ENCODE data around the gene OS9.

DNA sequence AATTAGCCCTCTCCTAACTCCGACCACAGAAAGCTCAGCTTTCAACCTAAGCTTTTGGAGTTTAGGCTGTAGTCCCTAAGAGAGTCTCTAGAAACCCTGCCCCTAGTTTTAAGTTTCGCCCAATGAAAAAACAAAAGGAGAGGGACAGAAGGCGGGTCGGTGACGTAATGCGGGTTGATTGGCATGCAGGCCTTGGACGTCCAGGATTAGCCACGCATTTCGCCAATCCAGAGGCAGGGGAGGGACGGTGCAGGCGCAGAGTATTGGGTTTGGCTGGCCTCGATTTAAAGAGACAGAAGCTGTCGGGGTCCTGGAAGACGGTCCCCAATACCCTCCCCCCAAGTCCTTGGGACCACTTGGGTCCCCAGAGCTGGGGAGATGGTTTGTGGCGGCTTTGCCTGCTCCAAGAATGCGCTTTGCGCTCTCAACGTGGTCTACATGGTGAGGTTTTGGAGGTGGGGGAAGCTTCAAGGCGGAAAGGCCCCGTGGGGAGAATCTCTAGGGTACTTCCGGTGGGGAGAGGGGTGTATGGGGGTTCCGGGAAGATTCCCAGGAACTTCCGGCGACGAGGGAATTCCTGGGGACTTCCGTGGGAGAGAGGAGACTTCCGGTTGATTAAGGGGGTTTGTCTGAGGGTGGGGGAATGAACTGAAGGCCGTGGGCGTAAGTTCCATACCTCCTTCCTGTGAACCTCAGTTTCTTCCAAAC lies 51.0 kb downstream of the OS9 start, which contains the start of gene TSPAN31:
- TF ChIP-seq POLR2A (IDR thresholded peaks at IDR 0.05): peak in 1 of 2 donors; percentile 73
- TF ChIP-seq, protein P1, sequence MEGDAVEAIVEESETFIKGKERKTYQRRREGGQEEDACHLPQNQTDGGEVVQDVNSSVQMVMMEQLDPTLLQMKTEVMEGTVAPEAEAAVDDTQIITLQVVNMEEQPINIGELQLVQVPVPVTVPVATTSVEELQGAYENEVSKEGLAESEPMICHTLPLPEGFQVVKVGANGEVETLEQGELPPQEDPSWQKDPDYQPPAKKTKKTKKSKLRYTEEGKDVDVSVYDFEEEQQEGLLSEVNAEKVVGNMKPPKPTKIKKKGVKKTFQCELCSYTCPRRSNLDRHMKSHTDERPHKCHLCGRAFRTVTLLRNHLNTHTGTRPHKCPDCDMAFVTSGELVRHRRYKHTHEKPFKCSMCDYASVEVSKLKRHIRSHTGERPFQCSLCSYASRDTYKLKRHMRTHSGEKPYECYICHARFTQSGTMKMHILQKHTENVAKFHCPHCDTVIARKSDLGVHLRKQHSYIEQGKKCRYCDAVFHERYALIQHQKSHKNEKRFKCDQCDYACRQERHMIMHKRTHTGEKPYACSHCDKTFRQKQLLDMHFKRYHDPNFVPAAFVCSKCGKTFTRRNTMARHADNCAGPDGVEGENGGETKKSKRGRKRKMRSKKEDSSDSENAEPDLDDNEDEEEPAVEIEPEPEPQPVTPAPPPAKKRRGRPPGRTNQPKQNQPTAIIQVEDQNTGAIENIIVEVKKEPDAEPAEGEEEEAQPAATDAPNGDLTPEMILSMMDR (IDR thresholded peaks at IDR 0.05): peak in 1 of 6 experiments; percentile 5
